Upper lobe of left lung (tissue), 6 donors: Measurements from ENCODE around the gene DAG1. TPM values are rescaled to one million over a fixed set of nuclear protein-coding genes. Genes with fewer than 3 reads are reported as not detected.

Source experiments
- ATAC-seq, 2 donors: fragments of 200-7000 bp; cut with Tn5 transposase; one replicate each; pipeline ENCODE4 v1.9.1; 2022; ENCODE audit warnings: mild to moderate bottlenecking in 2 of 2, moderate library complexity in 2 of 2; ENCODE audit not compliant: low FRiP score in 2 of 2
- DNase-seq, 2 donors: peaks; one replicate each; pipeline ENCODE4 v3.0.0-alpha.2; 2019 to 2020
- H3K27ac ChIP-seq, 4 donors: fragments of 200-600 bp; sonication (generic); one replicate each; pipeline ENCODE4 v1.5.1; 2016 to 2019
- H3K27me3 ChIP-seq, 4 donors: fragments of 200-600 bp; sonication (generic); one replicate each; pipeline ENCODE4 v1.5.1; 2017 to 2019
- H3K36me3 ChIP-seq, 4 donors: fragments of 200-600 bp; sonication (generic); one replicate each; pipeline ENCODE4 v1.5.1; 2016 to 2019
- H3K4me1 ChIP-seq, 4 donors: fragments of 200-600 bp; sonication (generic); one replicate each; pipeline ENCODE4 v1.5.1; 2018 to 2019
- H3K4me3 ChIP-seq, 4 donors: fragments of 200-600 bp; sonication (generic); one replicate each; pipeline ENCODE4 v1.5.1; 2017 to 2019; ENCODE audit warnings: mild to moderate bottlenecking in 2 of 4, moderate library complexity in 1 of 4
- H3K9me3 ChIP-seq, 4 donors: fragments of 200-600 bp; sonication (generic); one replicate each; pipeline ENCODE4 v1.5.1; 2018 to 2019
- CTCF ChIP-seq, 6 experiments: fragments of 450-650 bp in 4 of 6; fragments of 200-600 bp in 2 of 6; sonication (generic) in 2 of 6; IDR thresholded peaks; one replicate each; pipeline ENCODE4 v1.5.1; 2016 to 2019; ENCODE audit warnings: antibody characterized with exemption in 6 of 6
- EP300 ChIP-seq, 4 donors: sonication (generic); formaldehyde crosslinking; IDR thresholded peaks; one replicate each; pipeline ENCODE4 v1.5.1; 2017; ENCODE audit warnings: antibody characterized with exemption in 4 of 4, control low read depth in 2 of 4
- POLR2A ChIP-seq, 4 donors: fragments of 450-650 bp; IDR thresholded peaks; one replicate each; pipeline ENCODE4 v1.5.1; 2016 to 2017; ENCODE audit warnings: antibody characterized with exemption in 4 of 4, mild to moderate bottlenecking in 2 of 4
- POLR2AphosphoS5 ChIP-seq, 2 donors: sonication (generic); formaldehyde crosslinking; IDR thresholded peaks; one replicate each; pipeline ENCODE4 v1.5.1; 2017; ENCODE audit warnings: antibody characterized with exemption in 2 of 2
- WGBS, 2 donors: methylation state at CpG; one replicate each; pipeline ENCODE4 v1.1.5; 2017 to 2018; 5-methylcytosine and 5-hydroxymethylcytosine counted together
- small RNA-seq, 4 donors: library from RNA; depleted of rRNA; stranded (forward); fragments of <200 nt; gene quantifications; one replicate each; pipeline ENCODE3, GENCODE V24; 2016
- total RNA-seq, 6 donors: library from RNA; depleted of rRNA in 4 of 6; stranded (reverse); fragments of >200 nt in 4 of 6; gene quantifications; one replicate each; pipeline versions ENCODE4 v1.1.0 to v1.2.1, GENCODE V29; 2016 to 2021
- donor health status: DM: no; HTN: no; CAD: no; lungs with moderate emphysema.
- donor health status: DM: no; HTN: yes; CAD: no; lungs with severe emphysema.

DAG1 gene
- total RNA-seq, 6 donors from 2014 or later = 22.0 to 104 (median 73.5) TPM

GRCh38 chr3:49566312-49566711 lies 96.2 kb downstream of the DAG1 start:
- Histone ChIP-seq H3K27ac (no peak overlapping the region), H3K36me3 (no peaks in the 10 kb centered on the region), H3K4me3 (no peak overlapping the region), H3K27me3 (no peaks in the 10 kb centered on the region), H3K4me1 (peaks cover 0 to 3% (median 0%) of the 10 kb centered on the region in 4 donors), H3K9me3 (no peaks in the 10 kb centered on the region)
- DNase-seq (no peak), ATAC-seq (no peak)
- TF ChIP-seq POLR2A (IDR thresholded peaks at IDR 0.05) = no peak
- TF ChIP-seq CTCF (IDR thresholded peaks at IDR 0.05) = no peak
- TF ChIP-seq EP300 (IDR thresholded peaks at IDR 0.05) = no peak
- no peak for TF ChIP-seq POLR2AphosphoS5 (IDR thresholded peaks at IDR 0.05)
- 81 to 84% methylated on average over 2 of the region's 2 CpGs for WGBS, 2 donors

- no peak for DNase-seq
- ATAC-seq = no peak
- no peaks in the 10 kb centered on the region for H3K27me3 ChIP-seq
- H3K27ac ChIP-seq = no peak overlapping the region
- H3K4me3 ChIP-seq = no peak overlapping the region
- H3K36me3 ChIP-seq = no peaks in the 10 kb centered on the region
- 47 to 91% methylated on average over 2 of the region's 2 CpGs for WGBS, 2 donors
- TF ChIP-seq POLR2AphosphoS5 (IDR thresholded peaks at IDR 0.05) (no peak), POLR2A (IDR thresholded peaks at IDR 0.05) (no peak)
- no peaks in the 10 kb centered on the region for H3K9me3 ChIP-seq
- H3K4me1 ChIP-seq = peaks cover 0 to 3% (median 0%) of the 10 kb centered on the region in 4 donors
Measured at GRCh38 chr3:49567406-49567805, 97.3 kb downstream of the DAG1 start.

DNA sequence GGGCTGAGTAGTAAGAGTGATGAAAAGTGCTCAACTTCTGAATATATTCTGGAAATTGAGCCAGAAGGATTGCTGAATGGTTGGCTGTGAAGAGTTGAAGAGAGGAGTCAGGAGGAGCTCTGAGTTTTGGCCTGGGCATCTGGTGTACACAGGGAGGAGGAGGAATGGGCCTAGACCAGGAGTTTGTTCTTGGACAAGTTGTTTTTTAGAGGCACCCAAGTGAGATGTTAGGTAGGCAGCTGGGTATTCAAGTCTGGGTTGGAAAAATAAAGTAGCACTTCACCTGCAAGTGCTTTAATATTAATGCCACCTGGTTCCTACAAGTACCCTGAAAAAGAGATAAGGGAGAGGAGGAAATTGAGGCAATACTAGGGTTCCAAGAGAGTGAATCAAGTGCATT lies 98.9 kb downstream of the DAG1 start:
- H3K4me3 ChIP-seq = no peak overlapping the region
- no peak for DNase-seq
- no peak for ATAC-seq
- peaks cover 0 to 3% (median 0%) of the 10 kb centered on the region in 4 donors for H3K4me1 ChIP-seq
- H3K27me3 ChIP-seq = no peaks in the 10 kb centered on the region
- H3K36me3 ChIP-seq = no peaks in the 10 kb centered on the region
- no peaks in the 10 kb centered on the region for H3K9me3 ChIP-seq
- no peak overlapping the region for H3K27ac ChIP-seq
- TF ChIP-seq POLR2A (IDR thresholded peaks at IDR 0.05) (no peak), EP300 (IDR thresholded peaks at IDR 0.05) (no peak), CTCF (IDR thresholded peaks at IDR 0.05) (no peak), POLR2AphosphoS5 (IDR thresholded peaks at IDR 0.05) (no peak)

- ATAC-seq = no peak
- no peak for DNase-seq
- WGBS, 2 donors = 54 to 67% methylated on average over 6 of the region's 6 CpGs
Measured at GRCh38 chr3:49570028-49570654, 100.1 kb downstream of the DAG1 start.

GRCh38 chr3:49582177-49582576 lies 112.1 kb downstream of the DAG1 start:
- H3K36me3 ChIP-seq = no peaks in the 10 kb centered on the region
- no peak overlapping the region for H3K4me3 ChIP-seq
- no peaks in the 10 kb centered on the region for H3K9me3 ChIP-seq
- ATAC-seq = no peak
- DNase-seq = no peak
- TF ChIP-seq EP300 (IDR thresholded peaks at IDR 0.05) = no peak
- no peak for TF ChIP-seq POLR2AphosphoS5 (IDR thresholded peaks at IDR 0.05)
- no peak for TF ChIP-seq CTCF (IDR thresholded peaks at IDR 0.05)
- TF ChIP-seq POLR2A (IDR thresholded peaks at IDR 0.05) = no peak
- H3K4me1 ChIP-seq = no peaks in the 10 kb centered on the region
- H3K27ac ChIP-seq = no peak overlapping the region
- H3K27me3 ChIP-seq = no peaks in the 10 kb centered on the region

More at GRCh38 chr3:49570028-49570654, 100.1 kb downstream of the DAG1 start:
- H3K27me3 ChIP-seq = no peaks in the 10 kb centered on the region
- no peak overlapping the region for H3K27ac ChIP-seq
- TF ChIP-seq POLR2AphosphoS5 (IDR thresholded peaks at IDR 0.05) (no peak), EP300 (IDR thresholded peaks at IDR 0.05) (no peak), CTCF (IDR thresholded peaks at IDR 0.05) (no peak), POLR2A (IDR thresholded peaks at IDR 0.05) (no peak)
- peaks cover 0 to 3% (median 0%) of the 10 kb centered on the region in 4 donors for H3K4me1 ChIP-seq
- no peaks in the 10 kb centered on the region for H3K36me3 ChIP-seq
- no peaks in the 10 kb centered on the region for H3K9me3 ChIP-seq
- H3K4me3 ChIP-seq = no peak overlapping the region

Small RNAs within 50 kb of the gene (small RNA-seq; reads per million reads assigned to genes)
- 0 reads per million in 4 donors for gene RNA5SP130

Other genes with a start within 250 kb of the DAG1 start
- gene C3orf62, start 193.0 kb upstream of the DAG1 start, total RNA-seq = 10 to 100 TPM in 1 of 6 donors, 1 to 10 TPM in 5; 4.2 to 15.7 (median 7.1) TPM
- 100 to 1,000 TPM in 2 of 6 donors, 10 to 100 TPM in 4; 28.1 to 190 (median 66.9) TPM for gene USP4, start 130.2 kb upstream of the DAG1 start, total RNA-seq
- 100 to 1,000 TPM; 174 to 603 (median 445) TPM for gene GPX1, start 111.9 kb upstream of the DAG1 start, total RNA-seq
- gene RHOA, start 58.3 kb upstream of the DAG1 start, total RNA-seq = 100 to 1,000 TPM; 206 to 611 (median 456) TPM
- gene TCTA, start 57.8 kb upstream of the DAG1 start, total RNA-seq = 10 to 100 TPM; 21.8 to 52.3 (median 39.5) TPM
- 10 to 100 TPM in 3 of 6 donors, 1 to 10 TPM in 3; 2.3 to 59.7 (median 11.4) TPM for gene AMT, start 47.8 kb upstream of the DAG1 start, total RNA-seq
- gene NICN1, start 40.9 kb upstream of the DAG1 start, total RNA-seq = 10 to 100 TPM in 2 of 6 donors, 1 to 10 TPM in 4; 1.0 to 23.9 (median 8.0) TPM
- 1 to 10 TPM in 2 of 6 donors, under 1 TPM in 4; 0.39 to 1.1 (median 0.72) TPM for gene BSN, start 84.2 kb downstream of the DAG1 start, total RNA-seq
- gene APEH, start 204.1 kb downstream of the DAG1 start, total RNA-seq = 100 to 1,000 TPM in 1 of 6 donors, 10 to 100 TPM in 5; 54.7 to 104 (median 92.8) TPM
- gene MST1, start 219.2 kb downstream of the DAG1 start, total RNA-seq = 10 to 100 TPM in 5 of 6 donors, 1 to 10 TPM in 1; 8.9 to 58.7 (median 18.1) TPM
- gene RNF123, start 219.3 kb downstream of the DAG1 start, total RNA-seq = 10 to 100 TPM; 14.2 to 71.2 (median 42.2) TPM
- 1 to 10 TPM in 4 of 6 donors, under 1 TPM in 2; 0.13 to 3.2 (median 1.9) TPM for gene AMIGO3, start 249.4 kb downstream of the DAG1 start, total RNA-seq